Smooth muscle cell (in vitro differentiated cells): ENCODE data around the gene KAT6B. TPM values are rescaled to one million over a fixed set of nuclear protein-coding genes. Genes with fewer than 3 reads are reported as not detected.

Experiments
- DNase-seq: peaks from one replicate; lab custom pipeline; 2025; ENCODE audit not compliant: unreplicated experiment; lab: John Stamatoyannopoulos, UW
- H2AFZ ChIP-seq: fragments of 200-600 bp; sonication (generic); 2 replicates; pipeline ENCODE4 v1.6.0; 2016; ENCODE audit warnings: antibody characterized with exemption, low read depth, mild to moderate bottlenecking
- H3F3A ChIP-seq: fragments of 200-600 bp; sonication (generic); 2 replicates; pipeline ENCODE4 v1.6.0; 2017; ENCODE audit warnings: antibody characterized with exemption, low read depth
- H3K27ac ChIP-seq: fragments of 200-600 bp; sonication (generic); 2 replicates; pipeline ENCODE4 v1.5.1; 2016; ENCODE audit warnings: low read depth, mild to moderate bottlenecking
- H3K27me3 ChIP-seq: fragments of 200-600 bp; sonication (generic); 2 replicates; pipeline ENCODE4 v1.6.1; 2016; ENCODE audit warnings: low read depth, mild to moderate bottlenecking
- H3K36me3 ChIP-seq: fragments of 200-600 bp; sonication (generic); 2 replicates; pipeline ENCODE4 v1.5.1; 2016; ENCODE audit warnings: low read depth
- H3K4me1 ChIP-seq: fragments of 200-600 bp; sonication (generic); 2 replicates; pipeline ENCODE4 v1.5.1; 2016; ENCODE audit warnings: low read depth
- H3K4me2 ChIP-seq: fragments of 200-600 bp; sonication (generic); 2 replicates; pipeline ENCODE4 v1.6.0; 2016; ENCODE audit warnings: mild to moderate bottlenecking
- H3K4me3 ChIP-seq: fragments of 200-600 bp; sonication (generic); 2 replicates; pipeline ENCODE4 v1.5.1; 2016; ENCODE audit warnings: mild to moderate bottlenecking
- H3K79me2 ChIP-seq: fragments of 200-600 bp; sonication (generic); 2 replicates; pipeline ENCODE4 v1.6.0; 2016; ENCODE audit warnings: low read depth, mild to moderate bottlenecking
- H3K9ac ChIP-seq: fragments of 200-600 bp; sonication (generic); 2 replicates; pipeline ENCODE4 v1.6.0; 2016; ENCODE audit warnings: low read depth
- H3K9me3 ChIP-seq: fragments of 200-600 bp; sonication (generic); replicated peaks from 2 replicates; pipeline ENCODE4 v1.5.1; 2016; ENCODE audit warnings: low read depth
- H4K20me1 ChIP-seq: fragments of 200-600 bp; sonication (generic); 2 replicates; pipeline ENCODE4 v1.6.0; 2016; ENCODE audit warnings: low read depth
- CTCF ChIP-seq: fragments of 200-600 bp; sonication (generic); IDR thresholded peaks from 2 replicates; pipeline ENCODE4 v1.5.1; 2017; ENCODE audit warnings: borderline replicate concordance, mild to moderate bottlenecking, antibody characterized with exemption; ENCODE audit not compliant: insufficient read depth, poor library complexity, severe bottlenecking
- WGBS: methylation state at CpG from one replicate; pipeline ENCODE4 v1.1.7; 2016; ENCODE audit warnings: low lambda C conversion rate; 5-methylcytosine and 5-hydroxymethylcytosine counted together
- polyA plus RNA-seq: library from polyadenylated mRNA; unstranded; fragments of >200 nt; fragmentation: Nextera tagmentation; extraction: Ambion mirVana; gene quantifications from 2 replicates; pipeline ENCODE4 v1.2.1, GENCODE V29; 2016
- total RNA-seq: library from RNA; depleted of rRNA; stranded (reverse); fragments of >200 nt; gene quantifications from 2 replicates; pipeline ENCODE4 v1.2.3, GENCODE V29; 2014

Gene KAT6B
- total and polyA plus RNA-seq, 2 experiments from 2014 or later: 9.0 to 19.8 TPM

- Histone ChIP-seq H3K4me2 (no peak overlapping the region), H4K20me1 (no peaks in the 10 kb centered on the region), H3K9me3 (no peaks in the 10 kb centered on the region), H3K9ac (no peak overlapping the region), H2AFZ (no peak overlapping the region), H3K4me3 (no peak overlapping the region), H3K79me2 (no peaks in the 10 kb centered on the region), H3F3A (no peaks in the 10 kb centered on the region), H3K4me1 (no peaks in the 10 kb centered on the region), H3K27ac (no peak overlapping the region), H3K27me3 (no peaks in the 10 kb centered on the region), H3K36me3 (no peaks in the 10 kb centered on the region)
- TF ChIP-seq CTCF: no peak
- 92% methylated on average over 5 of the region's 5 CpGs for WGBS
- DNase-seq: no peak
Observed at GRCh38 chr10:75066271-75066670, 239.9 kb downstream of the KAT6B start.

- Histone ChIP-seq H3K27me3 (no peaks in the 10 kb centered on the region), H3K4me2 (no peak overlapping the region), H3K79me2 (no peaks in the 10 kb centered on the region), H3K9me3 (no peaks in the 10 kb centered on the region), H2AFZ (no peak overlapping the region), H3K9ac (no peak overlapping the region), H3K4me3 (no peak overlapping the region), H4K20me1 (no peaks in the 10 kb centered on the region), H3F3A (no peaks in the 10 kb centered on the region), H3K36me3 (no peaks in the 10 kb centered on the region), H3K27ac (no peak overlapping the region), H3K4me1 (no peaks in the 10 kb centered on the region)
- TF ChIP-seq CTCF: no peak
- WGBS: 96% methylated on average over 7 of the region's 7 CpGs
- DNase-seq: no peak
Observed at GRCh38 chr10:75067272-75067671, 240.9 kb downstream of the KAT6B start.

DNA sequence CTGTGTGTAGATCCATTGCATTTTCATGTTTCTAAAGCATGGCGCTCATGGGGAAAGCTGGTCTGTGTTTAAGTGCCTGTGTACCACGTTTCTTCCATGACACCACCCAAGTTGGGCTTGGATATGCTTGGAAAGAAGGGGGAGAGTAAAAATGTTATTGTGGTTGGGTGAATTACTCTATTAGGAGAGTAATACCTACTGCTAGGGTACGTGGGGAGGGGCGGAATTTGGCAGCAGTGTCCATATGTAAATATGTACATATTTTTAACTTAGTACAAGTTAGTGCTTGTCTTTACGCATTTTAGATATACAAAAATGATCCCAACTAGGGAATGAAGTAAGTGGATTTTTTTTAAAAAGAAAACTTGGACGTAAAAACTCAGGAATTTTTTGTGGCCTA lies 242.1 kb downstream of the KAT6B start:
- WGBS: 97% methylated on average over 6 of the region's 6 CpGs
- Histone ChIP-seq H3K79me2 (no peaks in the 10 kb centered on the region), H3K36me3 (no peaks in the 10 kb centered on the region), H3K4me2 (no peak overlapping the region), H3K27ac (no peak overlapping the region), H3K27me3 (no peaks in the 10 kb centered on the region), H3K9me3 (no peaks in the 10 kb centered on the region), H3K4me1 (no peaks in the 10 kb centered on the region), H4K20me1 (no peaks in the 10 kb centered on the region), H3K9ac (no peak overlapping the region), H2AFZ (no peak overlapping the region), H3F3A (no peaks in the 10 kb centered on the region), H3K4me3 (no peak overlapping the region)
- TF ChIP-seq CTCF: no peak
- DNase-seq: no peak

- Histone ChIP-seq H3K4me3 (no peak overlapping the region), H3K9ac (no peak overlapping the region), H3K36me3 (no peaks in the 10 kb centered on the region), H3K9me3 (no peaks in the 10 kb centered on the region), H3K4me1 (no peaks in the 10 kb centered on the region), H3K4me2 (no peak overlapping the region), H3K27ac (no peak overlapping the region), H3F3A (no peaks in the 10 kb centered on the region), H4K20me1 (no peaks in the 10 kb centered on the region), H3K27me3 (no peaks in the 10 kb centered on the region), H2AFZ (peak overlapping the region; percentile 43), H3K79me2 (no peaks in the 10 kb centered on the region)
- no peak for TF ChIP-seq CTCF
- 57% methylated on average over 11 of the region's 11 CpGs for WGBS
- no peak for DNase-seq
Observed at GRCh38 chr10:75070476-75070875, 244.1 kb downstream of the KAT6B start.
